ENCODE measurements around the gene ERGIC1.

Gene ERGIC1

DNA sequence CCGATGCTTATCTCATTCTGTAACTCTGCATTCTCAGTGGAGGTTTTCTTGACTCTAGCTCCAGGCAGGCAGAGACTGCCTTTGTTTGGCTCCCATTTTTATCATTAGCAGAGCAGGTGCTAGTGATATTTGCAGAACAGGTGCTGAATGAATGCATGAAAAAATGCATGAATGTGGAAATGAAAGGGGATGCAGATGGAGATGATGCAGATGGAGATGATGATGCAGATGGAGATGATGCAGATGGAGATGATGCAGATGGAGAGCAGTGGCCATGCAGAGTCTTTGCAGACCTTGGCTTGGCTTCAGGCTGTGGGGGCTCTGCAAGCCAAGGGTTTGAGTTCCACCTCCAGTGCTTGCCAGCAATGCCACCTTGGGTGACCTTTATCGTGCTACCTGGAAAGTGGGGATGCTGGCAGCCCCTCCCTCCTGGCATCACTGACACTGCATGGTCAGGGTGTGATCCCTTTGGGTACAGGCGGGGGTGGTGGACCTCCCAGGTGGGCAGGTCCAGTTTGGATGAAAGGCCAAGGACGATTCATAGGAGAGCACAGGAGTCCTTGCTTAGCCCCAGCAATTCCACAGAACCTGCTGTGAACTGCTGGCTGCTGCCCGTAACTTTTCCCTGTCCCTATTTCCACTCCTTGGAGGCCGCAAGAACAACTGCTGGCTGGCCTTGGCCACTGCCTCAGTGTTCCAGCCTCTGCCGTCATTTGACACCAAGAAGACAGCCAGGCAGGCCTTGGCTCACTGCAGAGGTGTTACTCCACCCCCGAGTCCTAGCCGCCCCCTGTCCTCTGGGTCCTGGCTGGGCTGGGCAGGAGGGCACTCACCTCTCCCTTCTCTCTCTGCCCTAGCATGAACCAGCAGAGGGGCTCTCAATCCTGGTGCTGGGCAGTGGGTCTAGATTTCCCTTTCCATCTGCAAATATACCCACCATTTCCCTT, 33.0 kb downstream of the ERGIC1 start:
- DNase-seq = no peak

GRCh38 chr5:172867761-172868435, 33.8 kb downstream of the ERGIC1 start:
- no peak for DNase-seq

GRCh38 chr5:172868436-172868923, 34.4 kb downstream of the ERGIC1 start:
- DNase-seq = no peak

- DNase-seq = no peak
Measured at GRCh38 chr5:172868924-172869591, 35.0 kb downstream of the ERGIC1 start.

DNA sequence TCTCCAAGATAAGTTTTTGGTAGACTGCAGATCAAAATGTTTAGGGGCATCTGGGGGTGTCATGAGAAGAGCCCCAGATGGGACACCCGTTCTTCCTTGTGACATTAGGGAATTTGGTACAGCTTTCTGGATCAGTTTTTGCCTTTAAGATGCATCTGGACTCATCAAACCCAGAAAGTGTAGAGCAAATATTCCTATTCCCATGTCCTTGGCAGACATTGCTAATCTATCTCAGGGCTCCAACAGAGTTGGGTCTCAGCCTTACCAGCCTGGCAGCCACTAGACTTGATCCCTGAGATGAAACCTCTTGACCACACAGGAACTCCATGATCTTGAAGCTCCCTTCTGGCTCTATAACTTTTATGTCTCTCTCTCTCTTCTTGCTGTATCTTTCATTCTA, 35.6 kb downstream of the ERGIC1 start:
- DNase-seq = no peak

DNA sequence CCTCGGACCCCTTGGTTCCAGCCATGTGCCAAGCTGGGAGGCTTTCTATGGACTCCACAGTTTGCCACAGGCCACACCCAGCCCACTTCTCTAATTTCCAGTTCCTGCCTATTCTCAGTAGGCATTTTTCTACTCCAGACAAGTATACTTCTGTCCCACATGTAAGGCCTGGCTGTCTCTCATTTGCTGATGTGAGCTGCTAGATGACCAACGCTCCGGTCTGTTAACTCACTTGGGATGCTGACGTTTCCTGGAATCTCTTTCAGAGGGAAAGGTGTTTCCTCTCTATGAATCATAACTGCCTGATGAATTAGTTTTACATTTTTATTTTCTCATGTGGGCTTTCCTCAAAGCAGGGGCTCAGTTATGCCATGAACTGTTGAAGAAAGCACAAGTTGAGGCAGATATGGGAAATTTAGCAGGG, 36.3 kb downstream of the ERGIC1 start:
- no peak for DNase-seq

DNA sequence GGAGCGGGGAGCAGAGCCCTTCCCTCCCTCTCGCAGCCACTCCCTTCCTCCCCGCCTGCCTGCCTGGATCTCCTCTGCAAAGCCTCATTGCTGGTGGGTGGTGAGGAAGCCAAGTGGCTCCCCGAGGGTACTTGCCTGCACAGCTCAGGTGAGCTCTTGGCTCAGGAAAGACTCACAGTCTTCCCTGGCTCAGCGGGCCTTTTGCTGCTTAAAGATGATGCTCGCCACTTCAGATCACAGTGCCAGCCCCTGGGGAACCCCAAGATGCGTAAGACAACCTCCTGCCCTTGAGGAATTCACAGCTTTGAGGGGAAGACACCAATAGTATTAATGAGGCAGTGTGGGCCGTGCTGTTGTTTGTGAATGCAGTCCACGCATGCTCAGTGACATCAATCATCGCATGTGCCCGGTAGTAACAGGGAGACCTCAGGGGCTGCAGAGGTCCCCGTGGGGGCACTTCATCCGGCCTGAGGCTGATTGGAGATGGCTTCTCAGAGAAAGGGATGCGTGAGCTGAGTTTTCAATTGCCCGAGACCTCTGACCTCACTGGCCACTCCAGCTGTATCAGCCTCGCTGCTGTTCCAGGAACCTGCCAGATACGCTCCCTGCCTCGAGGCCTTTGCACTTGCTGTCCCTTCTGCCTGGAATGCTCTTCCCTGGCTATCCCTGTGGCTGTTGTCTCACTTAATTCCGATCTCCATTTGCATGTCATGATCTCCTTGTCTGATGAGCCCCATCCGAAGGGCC, 36.8 kb downstream of the ERGIC1 start:
- no peak for DNase-seq

- no peak for DNase-seq
Measured at GRCh38 chr5:172871536-172871935, 37.5 kb downstream of the ERGIC1 start.

DNA sequence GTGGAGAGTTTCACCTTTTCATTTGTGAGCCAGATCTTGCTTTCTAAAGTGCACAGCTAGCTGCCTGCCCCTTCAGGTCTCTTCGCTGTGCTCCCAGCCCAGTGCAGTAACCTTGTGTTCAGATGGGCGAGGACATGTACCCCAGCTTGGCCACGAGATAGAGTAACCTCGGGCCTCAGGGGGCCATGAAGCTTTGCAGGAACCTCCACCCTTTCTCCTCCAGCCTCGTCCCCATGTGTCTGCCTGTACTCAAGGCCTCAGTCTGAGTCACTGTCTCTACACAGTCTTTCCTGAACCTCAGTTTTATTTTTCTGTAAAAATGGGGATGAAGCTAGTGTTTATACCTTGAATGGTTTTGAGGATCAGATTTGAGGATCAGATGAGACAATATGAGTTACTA, 37.9 kb downstream of the ERGIC1 start:
- DNase-seq = no peak

DNA sequence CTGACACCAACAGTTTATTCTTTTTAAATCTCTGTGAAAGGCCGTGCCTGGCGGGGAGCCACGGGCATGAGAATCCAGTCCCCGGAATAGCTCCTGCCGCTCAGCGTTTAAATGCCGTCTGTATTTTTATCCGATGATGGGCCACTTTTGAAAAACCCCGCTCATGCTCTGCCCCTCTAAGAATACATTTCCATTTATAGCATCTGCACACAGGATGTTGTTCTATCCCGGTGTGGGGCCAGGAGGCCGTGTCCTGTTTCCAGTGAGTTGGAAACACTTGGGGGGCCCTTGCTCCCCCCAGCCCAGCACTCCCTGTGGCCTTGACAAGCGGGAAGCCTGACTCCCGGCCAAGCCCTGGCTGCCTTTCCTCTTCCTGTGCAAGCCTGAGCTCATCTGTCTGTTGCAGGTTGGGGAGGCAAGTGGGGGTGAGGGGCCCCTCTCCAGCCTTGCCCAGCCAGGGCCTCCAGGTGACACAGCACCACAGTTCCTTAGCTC, 39.0 kb downstream of the ERGIC1 start:
- no peak for DNase-seq

GRCh38 chr5:172873513-172873912, 39.5 kb downstream of the ERGIC1 start:
- no peak for DNase-seq

- no peak for DNase-seq
Measured at GRCh38 chr5:172874647-172875504, 40.8 kb downstream of the ERGIC1 start.

DNA sequence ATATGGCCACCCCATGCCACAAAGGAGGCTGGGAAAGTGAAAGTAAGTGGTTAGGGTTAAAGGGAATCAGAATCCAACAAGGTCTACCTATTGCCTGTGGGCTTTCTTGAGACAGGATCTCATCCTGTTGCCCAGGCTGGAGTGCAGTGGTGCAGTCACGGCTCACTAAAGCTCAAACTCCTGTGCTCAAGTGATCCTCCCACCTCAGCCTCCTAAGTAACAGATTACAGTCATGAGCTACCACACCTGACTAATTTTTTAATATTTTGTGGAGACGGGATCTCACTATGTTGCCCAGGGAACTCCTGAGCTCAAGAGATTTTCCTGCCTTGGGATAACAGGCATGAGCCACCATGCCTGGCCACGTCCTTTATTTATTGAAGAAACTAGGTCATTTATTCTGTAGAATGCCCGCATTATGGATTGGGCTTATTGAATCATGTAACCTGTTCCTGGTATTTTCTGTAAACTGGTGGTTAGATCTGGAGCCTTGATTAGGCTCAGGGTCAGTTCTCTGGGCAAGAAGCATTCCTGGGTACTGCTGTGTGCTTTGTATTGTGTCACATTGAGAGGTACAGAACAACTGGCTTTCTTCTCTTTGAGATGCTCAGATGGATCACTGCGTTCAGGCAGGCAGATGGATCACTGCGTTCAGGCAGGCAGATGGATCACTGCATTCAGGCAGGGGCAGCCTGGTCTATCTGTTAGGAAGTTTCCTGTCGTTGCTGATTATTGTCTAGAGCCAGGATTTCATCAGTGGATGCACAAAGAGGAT, 41.6 kb downstream of the ERGIC1 start:
- DNase-seq = no peak

DNA sequence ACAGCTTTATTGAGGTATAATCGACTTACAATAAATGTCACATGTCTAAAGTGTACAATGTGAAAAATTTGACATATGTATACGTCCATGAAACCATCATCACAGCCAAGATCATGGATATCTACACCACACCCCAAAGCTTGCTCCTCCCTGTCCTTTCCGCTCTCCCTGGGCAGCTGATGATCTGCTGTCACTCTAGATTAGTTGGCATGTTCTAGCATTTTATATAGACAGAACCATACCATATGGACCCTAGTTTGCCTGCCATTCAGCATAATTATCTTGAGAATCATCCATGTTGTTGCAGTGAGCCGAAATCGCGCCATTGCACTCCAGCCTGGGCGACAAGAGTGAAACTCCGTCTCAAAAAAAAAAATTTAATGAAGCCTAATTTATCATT, 42.5 kb downstream of the ERGIC1 start:
- DNase-seq = no peak

- DNase-seq = no peak
Measured at GRCh38 chr5:172877466-172878260, 43.6 kb downstream of the ERGIC1 start.

- DNase-seq = no peak
Measured at GRCh38 chr5:172878585-172878932, 44.5 kb downstream of the ERGIC1 start.

- no peak for DNase-seq
Measured at GRCh38 chr5:172878933-172879752, 45.1 kb downstream of the ERGIC1 start.

GRCh38 chr5:172881691-172882370, 47.8 kb downstream of the ERGIC1 start:
- DNase-seq = no peak
